ENCODE results near the gene ABAT.

ABAT gene

DNA sequence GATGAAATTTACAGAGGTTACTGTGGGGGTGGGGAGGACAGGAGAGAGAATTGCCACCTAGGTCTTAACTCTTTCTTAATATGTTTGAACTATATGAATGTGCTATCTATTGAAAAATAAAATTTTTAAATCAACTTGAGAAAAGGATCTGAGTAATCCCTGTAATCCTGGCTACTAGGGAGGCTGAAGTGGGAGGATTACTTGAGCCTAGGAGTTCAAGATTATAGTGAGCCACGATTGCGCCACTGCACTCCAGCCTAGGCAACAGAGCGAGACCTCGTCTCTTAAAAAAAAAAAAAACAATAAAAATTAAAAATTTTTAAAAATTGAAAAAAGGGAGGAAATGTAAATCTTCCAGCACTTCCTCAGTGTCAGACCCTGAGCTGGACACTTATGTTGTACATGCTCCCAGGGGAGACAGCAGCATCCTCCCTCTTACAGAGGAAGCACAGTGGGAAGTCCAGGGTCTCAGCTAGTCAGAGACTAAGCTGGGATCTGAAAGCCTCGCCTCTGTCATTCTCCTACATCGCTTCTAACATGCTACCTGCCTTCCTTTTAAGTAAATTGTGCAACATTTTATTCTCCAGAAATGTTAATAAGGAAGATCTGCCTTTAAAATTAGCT is 145.1 kb downstream of the ABAT start:
- no peak for DNase-seq

DNA sequence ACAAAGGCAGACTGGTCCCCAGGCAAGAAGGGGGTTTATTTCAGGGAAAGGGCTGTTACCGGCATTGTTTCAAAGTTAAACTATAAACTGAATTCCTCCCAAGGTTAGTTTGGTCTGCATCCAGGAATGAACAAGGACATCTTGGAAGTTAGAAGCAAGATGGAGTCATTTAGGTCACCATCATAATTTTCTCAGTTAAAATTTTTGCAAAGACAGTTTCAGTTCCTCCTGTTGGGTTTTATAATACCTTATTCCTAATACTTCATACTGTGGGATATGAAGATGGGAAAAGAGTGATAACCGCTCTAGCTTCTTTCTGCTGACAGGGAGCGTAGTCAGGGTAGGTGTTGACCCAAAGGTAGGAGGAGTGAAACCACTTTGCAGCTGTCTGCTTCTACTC is 148.0 kb downstream of the ABAT start:
- no peak for DNase-seq

DNA sequence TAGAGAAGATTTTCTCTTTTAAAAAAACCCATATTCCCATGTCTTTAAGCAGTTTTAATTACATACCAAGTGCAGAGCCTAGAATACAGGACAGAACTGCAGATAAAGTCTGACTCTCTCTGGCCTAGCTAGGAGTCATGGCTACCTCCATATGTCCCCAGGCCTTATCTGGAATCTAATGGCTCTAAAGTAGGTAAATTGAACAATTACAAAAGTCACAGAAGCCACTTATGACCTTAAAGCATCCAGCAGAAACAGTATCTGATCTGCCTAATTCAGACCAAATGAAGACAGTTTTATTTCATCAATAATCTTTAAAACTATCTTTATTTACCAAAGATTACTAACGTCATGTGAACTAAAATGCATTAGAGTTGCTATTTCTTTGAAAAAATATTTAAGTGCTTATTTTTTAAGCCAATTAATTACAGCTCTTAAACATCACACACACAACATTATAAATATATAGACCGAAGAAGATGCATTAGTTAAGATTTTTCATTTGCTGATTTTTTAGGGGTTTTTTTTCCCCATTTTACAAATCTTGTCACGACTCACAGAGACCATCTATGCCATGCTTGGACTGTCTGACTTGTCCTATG is 152.0 kb downstream of the ABAT start:
- DNase-seq = no peak

DNA sequence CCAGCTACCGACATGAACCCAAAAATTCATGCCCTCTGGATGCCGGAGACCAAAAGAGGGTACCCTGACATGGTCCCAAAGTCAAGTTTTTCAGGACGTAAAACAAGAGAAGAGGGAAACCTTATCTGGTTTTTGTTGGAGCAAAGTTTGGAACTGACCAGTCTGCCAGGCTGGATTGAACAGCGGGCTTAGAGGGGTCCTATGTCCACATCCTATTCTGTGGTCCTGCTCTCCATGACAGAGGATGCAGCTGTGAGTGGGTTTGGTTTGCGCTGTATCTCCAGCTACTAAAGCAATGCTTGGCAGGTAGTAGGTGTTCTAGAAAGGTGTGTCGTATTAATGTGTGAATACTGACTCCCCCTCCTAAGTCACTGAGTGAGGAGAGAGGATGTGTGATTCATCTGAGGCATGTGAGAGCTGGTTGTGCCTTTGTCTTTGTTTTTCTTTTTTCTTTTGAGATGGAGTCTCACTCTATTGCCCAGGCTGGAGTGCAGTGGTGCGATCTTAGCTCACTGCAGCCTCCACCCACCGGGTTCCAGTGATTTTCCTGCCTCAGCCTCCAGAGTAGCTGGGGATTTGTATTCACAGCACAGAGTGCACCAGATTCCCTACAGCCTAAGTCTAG is 154.2 kb downstream of the ABAT start:
- peak; percentile 19 for DNase-seq

DNA sequence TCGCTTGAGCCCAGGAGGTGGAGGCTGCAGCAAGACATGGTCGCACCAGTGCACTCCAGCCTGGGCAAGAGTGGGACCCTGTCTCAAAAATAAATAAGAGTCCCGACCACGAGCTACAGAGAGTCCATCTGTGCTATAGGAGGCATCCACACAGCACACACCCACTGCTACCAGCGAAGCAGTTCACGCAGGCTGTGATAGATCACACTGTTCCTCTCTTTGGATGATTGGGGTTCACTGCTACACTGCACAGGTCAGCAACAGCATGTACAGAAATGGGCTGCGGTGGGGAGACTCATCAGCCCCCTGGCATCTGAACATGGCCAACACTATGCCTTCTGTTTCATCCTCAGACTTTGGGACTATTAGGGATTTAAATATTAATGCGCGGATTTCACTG is 157.0 kb downstream of the ABAT start:
- DNase-seq = no peak

DNA sequence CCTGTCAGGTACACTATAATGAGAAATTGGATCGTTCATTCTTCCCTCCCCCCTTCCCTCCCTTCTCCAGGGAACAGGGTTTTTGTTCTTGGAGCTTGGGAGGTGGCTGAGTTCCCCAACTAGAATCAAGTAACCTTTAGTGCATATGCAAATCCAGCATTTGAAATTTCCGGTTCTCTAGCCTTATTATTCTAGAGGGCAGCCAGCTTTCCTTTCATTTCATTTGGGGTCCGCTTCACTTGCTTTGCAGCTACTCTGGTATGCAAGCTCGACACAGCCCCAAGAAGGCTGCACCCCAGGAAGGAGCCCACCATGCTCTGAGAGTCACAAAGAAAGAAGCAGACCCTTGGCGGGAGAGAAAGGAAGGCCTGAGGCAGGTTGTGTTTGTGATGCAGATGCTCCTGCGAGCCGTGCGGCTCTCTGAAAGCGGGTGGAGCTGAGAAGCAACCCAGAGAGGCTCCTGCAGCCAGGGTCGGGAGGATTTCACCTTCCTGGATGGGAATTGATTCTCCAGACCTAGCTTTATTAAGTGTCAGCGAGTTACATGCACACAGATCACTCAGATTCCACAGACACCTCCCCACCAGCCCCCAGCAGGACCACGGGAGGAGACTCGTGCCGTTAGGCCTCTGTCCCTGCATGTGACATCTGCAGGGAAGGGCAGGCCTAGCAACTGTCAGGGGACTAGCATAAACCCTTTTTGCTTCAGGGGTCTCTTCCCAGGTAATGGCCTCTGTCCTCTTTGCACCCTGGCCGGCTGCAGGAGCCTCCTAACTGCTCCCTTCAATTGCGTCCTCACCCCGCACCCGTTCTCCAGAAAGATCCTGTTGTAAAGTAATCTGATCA is 157.7 kb downstream of the ABAT start:
- DNase-seq = no peak

DNA sequence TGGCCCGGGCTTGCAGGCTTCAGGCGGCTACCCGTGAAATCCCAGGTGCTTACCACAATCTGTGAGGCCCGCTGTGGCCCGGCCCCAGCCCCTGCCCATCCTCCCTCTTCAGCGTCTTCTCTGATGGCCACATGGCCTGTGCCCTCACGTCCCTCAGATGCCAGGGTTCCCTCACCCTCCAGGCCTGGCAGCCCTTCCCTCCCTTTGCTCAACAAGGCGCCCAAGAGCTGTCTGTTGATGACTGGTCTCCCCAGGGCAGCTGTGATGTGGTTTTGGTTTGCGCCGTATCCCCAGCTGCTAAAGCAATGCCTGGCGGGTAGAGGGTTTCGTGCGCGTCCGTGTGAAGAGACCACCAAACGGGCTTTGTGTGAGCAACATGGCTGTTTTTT is 158.3 kb downstream of the ABAT start:
- DNase-seq = no peak
